ENCODE results near the gene KCND3. TPM values are rescaled to one million over a fixed set of nuclear protein-coding genes. Genes with fewer than 3 reads are reported as not detected.

Gene KCND3
- total RNA-seq, 1 donor from 2014 or later, result 2.1 TPM

- Mint-ChIP-seq H3K4me1 (ENCODE audit: unreplicated experiment) (no peaks in the 10 kb centered on the region), H3K27me3 (ENCODE audit: unreplicated experiment) (peaks cover 12% of the 10 kb centered on the region), H3K27ac (ENCODE audit: unreplicated experiment) (no peak overlapping the region), H3K4me3 (ENCODE audit: unreplicated experiment) (no peak overlapping the region), H3K9me3 (ENCODE audit: unreplicated experiment) (no peaks in the 10 kb centered on the region), H3K36me3 (ENCODE audit: unreplicated experiment) (no peaks in the 10 kb centered on the region)
- no peak for DNase-seq (ENCODE audit: extremely low spot score, unreplicated experiment)
- TF ChIP-seq, protein P1, sequence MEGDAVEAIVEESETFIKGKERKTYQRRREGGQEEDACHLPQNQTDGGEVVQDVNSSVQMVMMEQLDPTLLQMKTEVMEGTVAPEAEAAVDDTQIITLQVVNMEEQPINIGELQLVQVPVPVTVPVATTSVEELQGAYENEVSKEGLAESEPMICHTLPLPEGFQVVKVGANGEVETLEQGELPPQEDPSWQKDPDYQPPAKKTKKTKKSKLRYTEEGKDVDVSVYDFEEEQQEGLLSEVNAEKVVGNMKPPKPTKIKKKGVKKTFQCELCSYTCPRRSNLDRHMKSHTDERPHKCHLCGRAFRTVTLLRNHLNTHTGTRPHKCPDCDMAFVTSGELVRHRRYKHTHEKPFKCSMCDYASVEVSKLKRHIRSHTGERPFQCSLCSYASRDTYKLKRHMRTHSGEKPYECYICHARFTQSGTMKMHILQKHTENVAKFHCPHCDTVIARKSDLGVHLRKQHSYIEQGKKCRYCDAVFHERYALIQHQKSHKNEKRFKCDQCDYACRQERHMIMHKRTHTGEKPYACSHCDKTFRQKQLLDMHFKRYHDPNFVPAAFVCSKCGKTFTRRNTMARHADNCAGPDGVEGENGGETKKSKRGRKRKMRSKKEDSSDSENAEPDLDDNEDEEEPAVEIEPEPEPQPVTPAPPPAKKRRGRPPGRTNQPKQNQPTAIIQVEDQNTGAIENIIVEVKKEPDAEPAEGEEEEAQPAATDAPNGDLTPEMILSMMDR (IDR thresholded peaks at IDR 0.05), result no peak
Measured at GRCh38 chr1:111968511-111968910, 21.0 kb downstream of the KCND3 start.

DNA sequence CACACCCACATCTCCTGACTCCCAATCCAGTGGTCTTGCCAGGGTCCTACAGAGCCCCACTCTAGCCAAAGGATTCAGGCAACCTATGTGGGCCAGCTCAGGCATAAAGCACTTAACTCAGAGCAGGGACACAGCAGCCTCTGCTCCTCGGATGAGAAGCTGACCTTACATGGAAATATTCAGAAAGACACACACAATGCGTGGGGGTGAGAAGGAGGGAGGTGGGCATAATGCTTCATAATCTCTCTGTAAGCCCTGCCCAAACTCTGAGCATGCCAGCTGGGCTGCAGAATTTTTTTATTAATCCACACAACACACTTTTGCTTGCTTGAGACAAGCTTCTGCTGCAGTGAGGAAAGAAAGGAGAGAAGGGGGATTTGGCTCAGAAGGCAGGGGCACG is 21.6 kb downstream of the KCND3 start:
- Mint-ChIP-seq H3K4me1 (ENCODE audit: unreplicated experiment) (no peaks in the 10 kb centered on the region), H3K4me3 (ENCODE audit: unreplicated experiment) (no peak overlapping the region), H3K36me3 (ENCODE audit: unreplicated experiment) (no peaks in the 10 kb centered on the region), H3K9me3 (ENCODE audit: unreplicated experiment) (no peaks in the 10 kb centered on the region), H3K27me3 (ENCODE audit: unreplicated experiment) (peaks cover 12% of the 10 kb centered on the region), H3K27ac (ENCODE audit: unreplicated experiment) (no peak overlapping the region)
- no peak for DNase-seq (ENCODE audit: extremely low spot score, unreplicated experiment)
- TF ChIP-seq, protein P1 (IDR thresholded peaks at IDR 0.05), result no peak

- no peak for DNase-seq (ENCODE audit: extremely low spot score, unreplicated experiment)
- H3K36me3 Mint-ChIP-seq (ENCODE audit: unreplicated experiment), result no peaks in the 10 kb centered on the region
- no peak overlapping the region for H3K4me3 Mint-ChIP-seq (ENCODE audit: unreplicated experiment)
- H3K27ac Mint-ChIP-seq (ENCODE audit: unreplicated experiment), result no peak overlapping the region
- no peaks in the 10 kb centered on the region for H3K9me3 Mint-ChIP-seq (ENCODE audit: unreplicated experiment)
- H3K4me1 Mint-ChIP-seq (ENCODE audit: unreplicated experiment), result no peaks in the 10 kb centered on the region
- peaks cover 12% of the 10 kb centered on the region for H3K27me3 Mint-ChIP-seq (ENCODE audit: unreplicated experiment)
- TF ChIP-seq, protein P1 (IDR thresholded peaks at IDR 0.05), result no peak
Measured at GRCh38 chr1:111967067-111967690, 22.3 kb downstream of the KCND3 start.

DNA sequence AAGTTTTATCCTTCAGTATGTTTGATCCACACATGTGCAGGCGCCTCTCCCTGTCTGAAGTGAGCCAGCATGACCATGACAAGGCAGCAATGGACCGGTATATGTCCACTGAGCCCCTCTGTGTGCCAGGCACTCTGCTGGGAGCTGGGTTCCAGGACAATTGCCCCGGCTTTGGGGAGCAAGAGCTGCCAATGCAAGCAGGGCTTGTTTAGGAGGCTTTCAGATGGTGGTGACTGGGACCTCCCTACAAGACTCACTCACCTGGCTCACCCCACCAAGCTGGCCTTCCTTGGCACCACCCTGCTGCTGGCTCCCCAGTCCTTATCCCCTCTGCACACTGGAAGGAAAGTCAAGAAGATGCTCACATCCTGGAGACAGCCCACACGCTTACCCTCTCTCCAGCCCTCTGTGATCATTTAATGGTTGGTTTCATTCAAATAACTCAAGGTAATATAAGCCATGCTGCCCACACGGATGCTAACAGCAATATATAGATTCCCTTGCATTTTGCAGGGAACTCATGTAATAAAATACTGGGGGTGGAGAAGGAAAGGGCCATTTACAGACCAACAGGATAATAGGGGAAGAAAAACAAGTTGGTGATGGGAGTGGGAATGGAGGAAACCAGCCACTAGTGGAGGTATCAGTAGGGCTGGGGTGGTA is 23.6 kb downstream of the KCND3 start:
- Mint-ChIP-seq H3K27me3 (ENCODE audit: unreplicated experiment) (peaks cover 8% of the 10 kb centered on the region), H3K4me1 (ENCODE audit: unreplicated experiment) (no peaks in the 10 kb centered on the region), H3K4me3 (ENCODE audit: unreplicated experiment) (no peak overlapping the region), H3K36me3 (ENCODE audit: unreplicated experiment) (no peaks in the 10 kb centered on the region), H3K9me3 (ENCODE audit: unreplicated experiment) (no peaks in the 10 kb centered on the region), H3K27ac (ENCODE audit: unreplicated experiment) (no peak overlapping the region)
- TF ChIP-seq, protein P1 (IDR thresholded peaks at IDR 0.05), result no peak
- DNase-seq (ENCODE audit: extremely low spot score, unreplicated experiment), result no peak

- TF ChIP-seq, protein P1 (IDR thresholded peaks at IDR 0.05), result no peak
- Mint-ChIP-seq H3K27me3 (ENCODE audit: unreplicated experiment) (peaks cover 7% of the 10 kb centered on the region), H3K4me1 (ENCODE audit: unreplicated experiment) (no peaks in the 10 kb centered on the region), H3K27ac (ENCODE audit: unreplicated experiment) (no peak overlapping the region), H3K9me3 (ENCODE audit: unreplicated experiment) (no peaks in the 10 kb centered on the region), H3K4me3 (ENCODE audit: unreplicated experiment) (no peak overlapping the region), H3K36me3 (ENCODE audit: unreplicated experiment) (no peaks in the 10 kb centered on the region)
- no peak for DNase-seq (ENCODE audit: extremely low spot score, unreplicated experiment)
Measured at GRCh38 chr1:111963985-111964738, 25.3 kb downstream of the KCND3 start.
